Progenitor cell of endocrine pancreas (in vitro differentiated cells): ENCODE measurements around the gene RPS6KL1. TPM values are rescaled to one million over a fixed set of nuclear protein-coding genes. Genes with fewer than 3 reads are reported as not detected.

Source experiments
- DNase-seq: peaks from one replicate; pipeline ENCODE4 v3.0.0; 2021; ENCODE audit warnings: low spot score; ENCODE audit not compliant: unreplicated experiment
- H3K27ac Mint-ChIP-seq: 2 replicates; pipeline ENCODE4 v1.8.0; 2021; ENCODE audit warnings: mild to moderate bottlenecking, moderate library complexity, mixed read lengths
- H3K27me3 Mint-ChIP-seq: 2 replicates; pipeline ENCODE4 v1.8.0; 2021; ENCODE audit warnings: mixed read lengths
- H3K36me3 Mint-ChIP-seq: 2 replicates; pipeline ENCODE4 v1.8.0; 2022; ENCODE audit warnings: mixed read lengths; ENCODE audit not compliant: insufficient read depth
- H3K4me1 Mint-ChIP-seq: 2 replicates; pipeline ENCODE4 v1.8.0; 2021; ENCODE audit warnings: low read depth, mixed read lengths
- H3K4me3 Mint-ChIP-seq: 2 replicates; pipeline ENCODE4 v1.8.0; 2021; ENCODE audit warnings: low read depth, mild to moderate bottlenecking, moderate library complexity, mixed read lengths
- H3K9me3 Mint-ChIP-seq: 2 replicates; pipeline ENCODE4 v1.8.0; 2021; ENCODE audit warnings: low read depth, mixed read lengths
- CTCF ChIP-seq: fragments of 200-600 bp; sonication (generic); IDR thresholded peaks from one replicate; pipeline ENCODE4 v1.5.0; 2021; ENCODE audit warnings: antibody characterized with exemption, mild to moderate bottlenecking; ENCODE audit not compliant: unreplicated experiment
- total RNA-seq: library from RNA; stranded (reverse); gene quantifications from 2 replicates; pipeline ENCODE4 v1.2.1, GENCODE V29; 2021

RPS6KL1 gene
- total RNA-seq, 1 donor from 2014 or later: 3.5 TPM

- Mint-ChIP-seq H3K4me1 (peaks cover 34% of the 10 kb centered on the region), H3K27me3 (peaks cover 11% of the 10 kb centered on the region), H3K4me3 (peak overlapping the region; percentile 9), H3K9me3 (no peaks in the 10 kb centered on the region), H3K27ac (peak overlapping the region; percentile 19), H3K36me3 (no peaks in the 10 kb centered on the region)
- no peak for TF ChIP-seq CTCF
- no peak for DNase-seq
Observed at GRCh38 chr14:74879427-74880182, 43.5 kb downstream of the RPS6KL1 start.

- Mint-ChIP-seq H3K4me3 (no peak within 1 kb of the TSS), H3K36me3 (no peaks in the 10 kb centered on the region), H3K4me1 (peaks cover 14% of the 10 kb centered on the region), H3K9me3 (no peaks in the 10 kb centered on the region), H3K27me3 (peaks cover 11% of the 10 kb centered on the region), H3K27ac (no peak within 1 kb of the TSS)
- no peak for TF ChIP-seq CTCF
- DNase-seq: no peak
Observed at GRCh38 chr14:74875941-74876913, 46.8 kb downstream of the RPS6KL1 start, which contains the start of gene PROX2. Gene PROX2 (minus strand): TSS chr14:74876145. CDS start chr14:74863834, 12,311 bp downstream.

GRCh38 chr14:74875204-74875603, 47.9 kb downstream of the RPS6KL1 start:
- H3K36me3 Mint-ChIP-seq: no peaks in the 10 kb centered on the region
- DNase-seq: no peak
- no peaks in the 10 kb centered on the region for H3K9me3 Mint-ChIP-seq
- peaks cover 7% of the 10 kb centered on the region for H3K4me1 Mint-ChIP-seq
- H3K4me3 Mint-ChIP-seq: no peak overlapping the region
- TF ChIP-seq CTCF: no peak
- H3K27ac Mint-ChIP-seq: no peak overlapping the region
- H3K27me3 Mint-ChIP-seq: peaks cover 11% of the 10 kb centered on the region

- Mint-ChIP-seq H3K36me3 (no peaks in the 10 kb centered on the region), H3K4me1 (peaks cover 1% of the 10 kb centered on the region), H3K4me3 (no peak overlapping the region), H3K27me3 (peaks cover 15% of the 10 kb centered on the region), H3K9me3 (no peaks in the 10 kb centered on the region), H3K27ac (no peak overlapping the region)
- TF ChIP-seq CTCF: no peak
- no peak for DNase-seq
Observed at GRCh38 chr14:74871819-74872218, 51.2 kb downstream of the RPS6KL1 start.

- DNase-seq: no peak
- Mint-ChIP-seq H3K4me1 (peaks cover 1% of the 10 kb centered on the region), H3K4me3 (no peak overlapping the region), H3K27ac (no peak overlapping the region), H3K27me3 (peaks cover 18% of the 10 kb centered on the region), H3K9me3 (no peaks in the 10 kb centered on the region), H3K36me3 (no peaks in the 10 kb centered on the region)
- no peak for TF ChIP-seq CTCF
Observed at GRCh38 chr14:74868739-74869138, 54.3 kb downstream of the RPS6KL1 start.
